Mesothelial cell of epicardium (in vitro differentiated cells): ENCODE results near the gene SH3D21. TPM values are rescaled to one million over a fixed set of nuclear protein-coding genes. Genes with fewer than 3 reads are reported as not detected.

Experiments used
- DNase-seq, 2 experiments: peaks; one replicate each; pipeline ENCODE4 v3.0.0; 2021; ENCODE audit warnings: low spot score in 2 of 2; ENCODE audit not compliant: unreplicated experiment in 2 of 2
- H3K27ac Mint-ChIP-seq: 2 replicates; pipeline ENCODE4 v1.8.0; 2021; ENCODE audit warnings: mixed read lengths
- H3K27me3 Mint-ChIP-seq: 2 replicates; pipeline ENCODE4 v1.8.0; 2021; ENCODE audit warnings: low read depth, mixed read lengths
- H3K36me3 Mint-ChIP-seq: 2 replicates; pipeline ENCODE4 v1.8.0; 2021; ENCODE audit warnings: mixed read lengths
- H3K4me1 Mint-ChIP-seq: 2 replicates; pipeline ENCODE4 v1.8.0; 2021; ENCODE audit warnings: mixed read lengths
- H3K4me3 Mint-ChIP-seq: 2 replicates; pipeline ENCODE4 v1.8.0; 2021; ENCODE audit warnings: mild to moderate bottlenecking, moderate library complexity, mixed read lengths
- H3K9me3 Mint-ChIP-seq: 2 replicates; pipeline ENCODE4 v1.8.0; 2021; ENCODE audit warnings: mixed read lengths
- total RNA-seq: library from RNA; stranded (reverse); gene quantifications from 3 replicates; pipeline ENCODE4 v1.2.1, GENCODE V29; 2021
- TF ChIP-seq, protein P1 (sequence below): fragments of 200-600 bp; sonication (generic); IDR thresholded peaks from one replicate; pipeline ENCODE4 v1.5.0; 2021; ENCODE audit warnings: antibody characterized with exemption; ENCODE audit not compliant: unreplicated experiment

The SH3D21 gene
- total RNA-seq, 1 donor from 2014 or later, result 47.1 TPM

DNA sequence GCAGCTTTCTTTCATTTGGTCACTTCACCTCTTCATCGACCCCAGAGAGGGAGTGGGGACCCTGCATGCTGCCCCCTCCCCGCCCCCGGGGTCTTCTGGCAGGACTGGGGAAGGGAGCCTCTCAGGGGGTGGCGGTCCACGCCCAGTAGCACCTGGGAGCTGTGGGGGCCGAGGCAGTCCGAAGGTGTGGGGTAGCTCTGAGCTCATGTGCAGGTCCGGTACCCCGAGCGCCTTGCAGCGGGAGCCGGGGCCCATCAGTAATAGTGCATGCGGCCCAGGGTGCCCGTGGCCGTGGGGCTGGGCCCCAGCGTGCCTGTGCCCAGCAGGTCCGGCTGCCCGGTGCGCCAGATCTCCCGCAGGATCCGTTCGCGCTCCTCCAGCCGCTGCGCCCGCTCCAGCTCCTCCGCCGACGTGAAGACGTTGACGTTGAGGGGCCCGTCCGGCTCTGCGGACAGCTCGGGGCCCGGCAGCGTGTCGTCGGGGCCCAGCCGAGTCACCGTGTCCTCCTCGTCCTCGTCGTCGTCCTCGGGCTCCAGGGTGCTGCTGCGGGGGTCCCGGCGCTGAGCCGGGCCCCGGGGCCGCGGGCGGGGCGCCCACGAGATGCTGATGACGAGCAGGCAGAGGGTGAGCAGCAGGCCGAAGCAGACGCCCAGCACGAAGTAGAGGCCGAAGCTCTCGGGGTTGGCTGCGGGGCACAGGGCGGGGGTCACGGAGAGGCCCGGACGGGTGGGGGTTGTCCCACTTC lies 16.0 kb downstream of the SH3D21 start:
- TF ChIP-seq, protein P1, sequence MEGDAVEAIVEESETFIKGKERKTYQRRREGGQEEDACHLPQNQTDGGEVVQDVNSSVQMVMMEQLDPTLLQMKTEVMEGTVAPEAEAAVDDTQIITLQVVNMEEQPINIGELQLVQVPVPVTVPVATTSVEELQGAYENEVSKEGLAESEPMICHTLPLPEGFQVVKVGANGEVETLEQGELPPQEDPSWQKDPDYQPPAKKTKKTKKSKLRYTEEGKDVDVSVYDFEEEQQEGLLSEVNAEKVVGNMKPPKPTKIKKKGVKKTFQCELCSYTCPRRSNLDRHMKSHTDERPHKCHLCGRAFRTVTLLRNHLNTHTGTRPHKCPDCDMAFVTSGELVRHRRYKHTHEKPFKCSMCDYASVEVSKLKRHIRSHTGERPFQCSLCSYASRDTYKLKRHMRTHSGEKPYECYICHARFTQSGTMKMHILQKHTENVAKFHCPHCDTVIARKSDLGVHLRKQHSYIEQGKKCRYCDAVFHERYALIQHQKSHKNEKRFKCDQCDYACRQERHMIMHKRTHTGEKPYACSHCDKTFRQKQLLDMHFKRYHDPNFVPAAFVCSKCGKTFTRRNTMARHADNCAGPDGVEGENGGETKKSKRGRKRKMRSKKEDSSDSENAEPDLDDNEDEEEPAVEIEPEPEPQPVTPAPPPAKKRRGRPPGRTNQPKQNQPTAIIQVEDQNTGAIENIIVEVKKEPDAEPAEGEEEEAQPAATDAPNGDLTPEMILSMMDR, result no peak
- Mint-ChIP-seq H3K27ac (peak overlapping the region; percentile 93), H3K27me3 (peaks cover 8% of the 10 kb centered on the region), H3K4me3 (peak overlapping the region; percentile 79), H3K36me3 (peaks cover 5% of the 10 kb centered on the region), H3K9me3 (no peaks in the 10 kb centered on the region), H3K4me1 (peaks cover 45% of the 10 kb centered on the region)
- DNase-seq, result peak in 1 of 2 experiments; percentile 49

DNA sequence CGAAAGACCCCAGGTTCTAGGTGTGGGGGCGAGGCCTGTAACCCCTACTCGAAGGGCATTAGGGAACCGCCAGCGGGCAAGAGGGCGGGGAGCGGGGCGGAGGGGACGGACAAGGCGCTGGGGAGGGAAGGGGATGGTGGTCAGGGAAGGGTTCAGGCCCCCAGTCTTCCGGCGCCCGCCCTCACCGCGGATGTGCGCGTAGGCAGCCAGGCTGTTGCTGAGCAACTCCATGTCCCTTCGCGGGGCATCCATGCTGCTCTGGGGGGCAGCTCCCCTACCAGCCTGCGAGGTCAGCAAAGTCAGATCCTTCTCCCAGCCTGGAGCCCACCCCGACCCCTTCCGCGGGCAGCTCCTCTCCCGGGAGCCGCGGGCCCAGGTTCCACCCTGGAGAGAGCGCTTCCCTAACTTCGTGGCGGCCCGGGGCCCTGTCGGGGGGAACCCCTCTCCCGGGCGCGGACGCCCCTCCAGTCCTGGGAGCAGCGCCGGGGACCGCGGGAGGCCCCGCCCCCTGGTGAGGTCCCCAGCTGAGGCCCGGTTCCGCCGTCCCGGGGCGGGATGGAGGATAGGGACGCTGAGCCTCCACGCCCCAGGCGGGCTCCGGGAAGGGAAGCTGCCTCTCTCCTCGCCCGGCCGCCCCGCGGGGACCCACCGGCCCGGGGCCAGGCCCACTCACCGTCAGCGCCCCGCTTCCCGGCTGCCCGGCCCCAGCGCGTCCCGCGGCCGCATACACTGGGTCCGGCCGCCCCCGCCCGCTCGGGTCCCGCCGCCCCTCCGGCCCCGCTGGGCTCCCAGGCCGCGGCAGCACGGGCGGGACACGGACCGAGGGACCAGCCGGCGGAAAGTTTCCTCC lies 16.8 kb downstream of the SH3D21 start:
- peaks cover 52% of the 10 kb centered on the region for H3K4me1 Mint-ChIP-seq
- no peaks in the 10 kb centered on the region for H3K9me3 Mint-ChIP-seq
- TF ChIP-seq, protein P1, result no peak
- peak overlapping the region; percentile 73 for H3K4me3 Mint-ChIP-seq
- peaks cover 8% of the 10 kb centered on the region for H3K27me3 Mint-ChIP-seq
- DNase-seq, result peak in 1 of 2 experiments; percentile 66
- H3K36me3 Mint-ChIP-seq, result peaks cover 2% of the 10 kb centered on the region
- peak overlapping the region; percentile 64 for H3K27ac Mint-ChIP-seq

DNA sequence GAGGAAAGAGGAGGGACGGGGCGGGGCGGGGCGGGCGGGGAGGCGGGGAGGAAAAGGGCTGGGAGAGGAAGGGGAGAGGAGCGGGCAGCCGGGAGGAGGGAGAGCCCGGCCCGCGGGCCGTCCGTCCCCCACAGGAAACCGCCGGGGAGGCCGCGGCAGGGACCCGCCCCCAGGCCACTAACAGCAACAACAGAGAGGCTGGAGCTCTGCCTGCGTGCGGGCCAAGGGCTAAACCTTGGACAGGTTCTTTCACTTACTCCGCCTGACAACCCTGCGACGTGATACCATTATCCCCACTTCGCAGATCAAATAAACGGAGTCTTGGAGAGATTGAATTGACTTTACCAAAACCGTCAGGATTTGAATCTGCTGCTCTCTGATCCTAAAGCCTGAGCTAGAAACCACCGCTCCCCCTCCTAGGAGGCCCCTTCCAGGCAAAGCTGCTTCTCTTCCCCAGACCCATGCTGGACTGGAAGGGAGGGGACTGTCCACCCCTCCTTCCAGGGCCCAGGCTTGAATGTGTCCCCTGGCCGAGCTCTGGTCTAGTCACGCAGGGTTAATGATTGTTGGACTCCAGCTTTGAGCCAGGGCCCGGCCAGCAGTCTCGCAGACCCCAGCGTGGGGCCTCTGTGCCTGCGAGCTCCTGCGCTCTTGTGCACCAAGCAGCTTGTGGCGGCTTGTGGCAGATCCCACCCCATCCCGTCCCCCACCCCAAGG lies 17.6 kb downstream of the SH3D21 start, which contains the start of gene EVA1B:
TSS of gene EVA1B (minus strand) at position 10 of the 717 bp plus-strand sequence. CDS start 608 bp downstream, outside the sequence.
- H3K27ac Mint-ChIP-seq, result peak within 1 kb of the TSS; percentile 92
- TF ChIP-seq, protein P1, result no peak
- peak within 1 kb of the TSS; percentile 75 for H3K4me3 Mint-ChIP-seq
- no peaks in the 10 kb centered on the region for H3K9me3 Mint-ChIP-seq
- H3K36me3 Mint-ChIP-seq, result no peaks in the 10 kb centered on the region
- peak in 1 of 2 experiments; percentile 77 for DNase-seq
- H3K27me3 Mint-ChIP-seq, result peaks cover 8% of the 10 kb centered on the region
- peaks cover 58% of the 10 kb centered on the region for H3K4me1 Mint-ChIP-seq

DNA sequence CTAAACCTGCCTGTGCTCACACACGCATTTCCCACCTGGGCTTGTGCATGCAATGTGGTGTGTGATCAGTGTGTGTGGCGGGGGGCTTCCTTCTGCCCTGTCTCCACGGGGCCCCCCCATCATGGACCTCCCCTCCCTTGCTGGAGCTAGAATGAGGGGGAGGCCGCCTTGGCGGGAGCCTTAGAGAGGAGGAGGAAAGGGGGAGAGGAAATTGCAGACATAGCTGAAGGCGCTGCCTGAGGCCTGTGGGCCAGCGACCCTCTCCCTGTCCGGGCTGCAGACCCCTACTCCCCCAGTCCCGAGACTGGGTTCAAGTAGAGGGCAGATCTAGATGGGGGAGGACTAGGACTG lies 18.2 kb downstream of the SH3D21 start:
- no peaks in the 10 kb centered on the region for H3K36me3 Mint-ChIP-seq
- DNase-seq, result no peak
- peaks cover 8% of the 10 kb centered on the region for H3K27me3 Mint-ChIP-seq
- H3K9me3 Mint-ChIP-seq, result no peaks in the 10 kb centered on the region
- peak overlapping the region; percentile 92 for H3K27ac Mint-ChIP-seq
- H3K4me1 Mint-ChIP-seq, result peaks cover 62% of the 10 kb centered on the region
- TF ChIP-seq, protein P1, result no peak
- peak overlapping the region; percentile 75 for H3K4me3 Mint-ChIP-seq

DNA sequence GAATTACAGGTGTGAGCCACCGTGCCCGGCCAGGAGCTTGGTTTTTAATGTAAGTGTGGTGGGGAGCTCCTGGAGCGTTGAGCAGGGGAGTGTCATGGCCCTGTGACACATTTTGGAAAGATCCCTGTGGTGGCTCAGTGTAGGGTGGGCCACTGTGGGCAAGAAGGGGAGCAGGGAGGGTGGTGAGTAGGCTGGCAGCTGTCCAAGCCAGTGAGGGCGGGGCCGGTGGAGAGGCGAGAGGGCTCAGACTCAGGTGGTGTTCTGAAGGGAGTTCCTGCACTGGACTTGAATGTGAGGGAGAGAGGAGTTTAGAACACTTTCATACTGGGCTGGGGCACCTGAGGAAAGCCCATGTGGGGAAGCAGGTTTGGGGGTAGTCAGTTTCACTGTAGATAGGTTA lies 20.3 kb downstream of the SH3D21 start:
- DNase-seq, result no peak
- peak overlapping the region; percentile 66 for H3K27ac Mint-ChIP-seq
- peaks cover 55% of the 10 kb centered on the region for H3K4me1 Mint-ChIP-seq
- TF ChIP-seq, protein P1, result no peak
- no peak overlapping the region for H3K4me3 Mint-ChIP-seq
- H3K9me3 Mint-ChIP-seq, result no peaks in the 10 kb centered on the region
- peaks cover 7% of the 10 kb centered on the region for H3K27me3 Mint-ChIP-seq
- no peaks in the 10 kb centered on the region for H3K36me3 Mint-ChIP-seq
